Thymus (tissue), 14 donors: ENCODE results near the gene CA11. TPM values are rescaled to one million over a fixed set of nuclear protein-coding genes. Genes with fewer than 3 reads are reported as not detected.
"Not testable (repeated sequence)": the region's sequence is repeated elsewhere in the genome, so short reads cannot be mapped to it uniquely, and the experiment has no call there.

Experiments
- DNase-seq, 9 donors: peaks; one replicate each; pipeline ENCODE4 v3.0.0-alpha.2; 2013; ENCODE audit warnings: low spot score in 9 of 9, low read depth in 6 of 9, missing footprints in 1 of 9
- H3K27ac ChIP-seq, 2 donors: one replicate each; pipeline ENCODE4 v1.5.1; 2013; ENCODE audit warnings: control low read depth in 1 of 2, low read depth in 1 of 2, low read length in 1 of 2, mild to moderate bottlenecking in 1 of 2, moderate library complexity in 1 of 2
- H3K27me3 ChIP-seq, 2 donors: one replicate each; pipeline ENCODE4 v1.5.1; 2013; ENCODE audit warnings: low read length in 1 of 2; ENCODE audit not compliant: control insufficient read depth in 2 of 2, insufficient read depth in 1 of 2
- H3K36me3 ChIP-seq, 2 donors: one replicate each; pipeline ENCODE4 v1.5.1; 2013; ENCODE audit warnings: low read length in 1 of 2, mild to moderate bottlenecking in 1 of 2, moderate library complexity in 1 of 2; ENCODE audit not compliant: control insufficient read depth in 2 of 2, insufficient read depth in 2 of 2
- H3K4me1 ChIP-seq, 2 donors: one replicate each; pipeline ENCODE4 v1.5.1; 2013; ENCODE audit warnings: low read length in 2 of 2; ENCODE audit not compliant: control insufficient read depth in 2 of 2, insufficient read depth in 2 of 2
- H3K4me3 ChIP-seq, 2 donors: one replicate each; pipeline ENCODE4 v1.5.1; 2013; ENCODE audit warnings: low read length in 2 of 2, control low read depth in 1 of 2, mild to moderate bottlenecking in 1 of 2
- H3K9me3 ChIP-seq, 2 donors: one replicate each; pipeline ENCODE4 v1.5.1; 2013; ENCODE audit warnings: low read length in 1 of 2, mild to moderate bottlenecking in 1 of 2; ENCODE audit not compliant: control insufficient read depth in 2 of 2, insufficient read depth in 1 of 2
- WGBS: extraction: QIAGEN DNeasy Blood & Tissue Kit; methylation state at CpG from one replicate; pipeline ENCODE4 v1.1.7; 2013; 5-methylcytosine and 5-hydroxymethylcytosine counted together
- long read RNA-seq, 10 donors: transcript quantifications; one replicate each; lab custom pipeline, GENCODE V29; 2026
- polyA plus RNA-seq: library from polyadenylated mRNA; stranded (reverse); fragments of 200-250 nt; gene quantifications from one replicate; pipeline ENCODE4 v1.2.3, GENCODE V29; 2013
- total RNA-seq: library from RNA; stranded (reverse); fragments of 120-200 nt; gene quantifications from one replicate; pipeline ENCODE4 v1.2.4, GENCODE V29; 2013
- donor health status: healthy.

The CA11 gene
- total RNA-seq (9.8 TPM), polyA plus RNA-seq (15.3 TPM)
- long read RNA-seq, donor 1, result 0 reads
- long read RNA-seq, donor 2, partial matches to known transcripts, result 0 of 5 reads
- long read RNA-seq, donor 2, other reads (novel, unspliced or antisense), result 0 of 5 reads
- long read RNA-seq, donor 3, transcript CA11-202 (2 exons, 275 nt), result major isoform, 5 of 7 reads
- long read RNA-seq, donor 3, partial matches to known transcripts, result 0 of 7 reads
- long read RNA-seq, donor 3, other reads (novel, unspliced or antisense), result 0 of 7 reads
- long read RNA-seq, donor 4, partial matches to known transcripts, result 0 of 1 reads
- long read RNA-seq, donor 4, other reads (novel, unspliced or antisense), result 0 of 1 reads
- long read RNA-seq, donor 5, transcript CA11-202 (2 exons, 275 nt), result major isoform, 6 of 8 reads
- long read RNA-seq, donor 5, partial matches to known transcripts, result 0 of 8 reads
- long read RNA-seq, donor 5, other reads (novel, unspliced or antisense), result 0 of 8 reads
- long read RNA-seq, donor 6, partial matches to known transcripts, result 0 of 2 reads
- long read RNA-seq, donor 6, other reads (novel, unspliced or antisense), result 0 of 2 reads
- long read RNA-seq, donor 7, partial matches to known transcripts, result 0 of 5 reads
- long read RNA-seq, donor 7, other reads (novel, unspliced or antisense), result 0 of 5 reads
- long read RNA-seq, donor 8, partial matches to known transcripts, result 0 of 2 reads
- long read RNA-seq, donor 8, other reads (novel, unspliced or antisense), result 0 of 2 reads
- long read RNA-seq, donor 9, partial matches to known transcripts, result 0 of 3 reads
- long read RNA-seq, donor 9, other reads (novel, unspliced or antisense), result 0 of 3 reads
- long read RNA-seq, donor 10, partial matches to known transcripts, result 0 of 2 reads
- long read RNA-seq, donor 10, other reads (novel, unspliced or antisense), result 0 of 2 reads

DNA sequence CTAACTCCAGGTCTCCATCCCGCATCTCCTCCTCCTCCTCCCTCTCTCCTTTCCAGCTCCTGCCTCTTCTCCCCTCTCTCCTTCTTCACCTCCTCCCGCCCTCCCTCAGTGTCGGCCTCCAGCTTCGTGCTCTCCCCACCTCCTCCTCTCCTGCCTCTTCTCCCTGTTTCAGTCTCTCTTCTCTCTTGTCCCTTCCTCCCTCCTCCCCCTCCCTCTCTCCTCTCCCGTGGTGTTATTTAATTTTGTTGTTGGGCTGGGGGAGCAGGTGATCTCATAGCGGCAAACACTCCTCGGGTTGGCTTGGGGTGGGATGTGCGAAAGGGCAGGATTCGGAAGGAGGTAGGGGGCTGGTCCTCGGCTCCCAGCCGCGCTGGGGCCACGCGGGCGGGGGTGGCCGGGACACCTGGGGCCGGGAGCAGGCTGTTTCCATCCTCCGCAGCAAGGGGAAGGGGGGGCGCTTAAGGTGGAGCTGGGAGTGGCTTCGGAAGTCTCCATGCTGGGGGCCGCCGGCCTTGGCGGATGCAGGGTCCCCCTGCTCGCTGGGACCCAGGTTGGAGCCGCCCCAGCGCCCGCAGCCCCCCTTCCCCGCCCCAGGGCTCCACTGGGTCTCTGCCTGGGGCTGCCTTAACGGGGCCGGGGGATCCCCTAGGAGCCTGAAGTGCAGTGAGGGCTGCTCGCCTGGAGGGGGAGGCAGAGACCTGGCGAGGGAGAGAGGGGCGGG, at the start of gene CA11:
Gene CA11 (minus strand): TSS at position 187 of the 721 bp plus-strand sequence. CDS start 555 bp downstream, outside the sequence.
- peak in 8 of 9 donors; percentile 86 to 96 (median 90) for DNase-seq
- under 1% methylated on average over 33 of the region's 33 CpGs for WGBS
- Histone ChIP-seq H3K4me1 (peaks cover 24 to 54% of the 10 kb centered on the region in 2 donors), H3K27ac (peak within 1 kb of the TSS; percentile 76 to 90), H3K27me3 (peaks cover 0 to 11% of the 10 kb centered on the region in 2 donors), H3K36me3 (no peaks in the 10 kb centered on the region), H3K4me3 (peak within 1 kb of the TSS; percentile 55 to 65), H3K9me3 (no peaks in the 10 kb centered on the region)

GRCh38 chr19:48693629-48694028, 47.6 kb upstream of the CA11 start:
- not testable (repeated sequence) for H3K36me3 ChIP-seq, H3K9me3 ChIP-seq, DNase-seq, H3K27ac ChIP-seq, H3K4me3 ChIP-seq
- H3K4me1 ChIP-seq, result peaks cover 6 to 10% of the 10 kb centered on the region in 2 donors
- peaks cover 0 to 30% of the 10 kb centered on the region in 2 donors for H3K27me3 ChIP-seq
- 87% methylated on average over 9 of the region's 9 CpGs for WGBS

DNA sequence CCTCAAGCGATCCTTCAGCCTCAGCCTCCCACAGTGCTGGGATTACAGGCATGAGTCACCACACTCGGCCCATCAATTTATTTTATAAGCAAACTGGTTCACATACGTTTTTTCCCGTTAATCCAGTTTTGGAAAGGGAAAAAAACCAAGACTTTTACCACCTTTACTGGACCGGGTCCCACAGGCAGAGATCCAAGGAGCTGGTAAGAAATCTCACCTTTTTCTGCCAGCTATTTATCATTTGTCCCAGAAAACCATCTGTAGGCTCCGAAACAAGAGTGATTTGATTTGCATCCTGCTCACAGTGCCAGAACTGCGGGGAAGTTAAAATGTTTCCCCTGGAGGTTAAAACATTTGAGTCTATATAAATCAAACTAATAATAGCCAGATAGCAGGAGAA, 43.5 kb upstream of the CA11 start:
- Histone ChIP-seq H3K27ac (no peak overlapping the region), H3K27me3 (no peaks in the 10 kb centered on the region), H3K36me3 (no peaks in the 10 kb centered on the region), H3K9me3 (peaks cover 0 to 3% of the 10 kb centered on the region in 2 donors), H3K4me3 (no peak overlapping the region), H3K4me1 (no peaks in the 10 kb centered on the region)
- DNase-seq, result no peak
- 92% methylated on average over 7 of the region's 7 CpGs for WGBS

DNA sequence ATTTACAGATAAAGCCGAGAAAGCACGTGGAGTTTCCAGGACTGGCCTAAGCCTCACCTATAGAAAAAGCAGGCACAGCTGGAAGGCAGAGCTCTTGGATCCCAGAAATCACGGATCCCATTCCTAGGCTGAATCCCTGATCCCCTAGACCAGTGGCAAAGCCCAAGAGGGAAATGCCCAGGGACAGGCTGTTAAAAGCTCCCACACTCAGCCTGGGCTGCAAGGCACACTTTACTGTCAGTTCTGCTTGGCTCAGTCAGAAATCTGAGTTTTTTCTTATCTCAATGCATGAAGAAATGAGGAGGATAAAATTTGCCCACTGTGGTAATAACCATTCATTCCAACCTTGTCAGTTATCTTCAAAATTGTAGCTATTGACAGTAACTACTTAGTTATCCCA, 41.8 kb upstream of the CA11 start:
- WGBS, result 83% methylated on average over 3 of the region's 3 CpGs

DNA sequence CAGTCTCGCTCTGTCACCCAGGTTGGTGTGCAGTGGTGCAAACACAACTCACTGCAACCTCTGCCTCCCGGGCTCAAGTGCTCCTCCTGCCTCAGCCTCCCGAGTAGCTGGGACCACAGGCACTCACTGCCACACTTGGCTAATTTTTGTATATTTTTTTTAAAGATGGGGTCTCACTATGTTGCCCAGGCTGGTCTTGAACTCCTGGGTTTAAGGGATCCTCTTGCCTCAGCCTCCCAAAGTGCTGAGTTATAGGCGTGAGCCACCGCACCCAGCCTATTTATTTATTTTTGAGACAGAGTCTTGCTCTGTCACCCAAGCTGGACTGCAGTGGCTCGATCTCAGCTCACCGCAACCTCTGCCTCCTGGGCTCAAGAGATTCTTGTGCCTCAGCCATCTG, 40.6 kb upstream of the CA11 start:
- not testable (repeated sequence) for H3K27ac ChIP-seq, H3K9me3 ChIP-seq, H3K4me3 ChIP-seq, H3K27me3 ChIP-seq, H3K36me3 ChIP-seq, H3K4me1 ChIP-seq, DNase-seq
- 98% methylated on average over 7 of the region's 7 CpGs for WGBS

More for the DNA sequence above, 41.8 kb upstream of the CA11 start:
- H3K36me3 ChIP-seq, result no peaks in the 10 kb centered on the region
- no peaks in the 10 kb centered on the region for H3K9me3 ChIP-seq
- no peak overlapping the region for H3K4me3 ChIP-seq
- no peak for DNase-seq
- peaks cover 0 to 3% of the 10 kb centered on the region in 2 donors for H3K4me1 ChIP-seq
- H3K27ac ChIP-seq, result no peak overlapping the region
- H3K27me3 ChIP-seq, result no peaks in the 10 kb centered on the region

GRCh38 chr19:48686088-48686487, 40.1 kb upstream of the CA11 start:
- H3K9me3 ChIP-seq, result no peaks in the 10 kb centered on the region
- H3K27ac ChIP-seq, result no peak overlapping the region
- no peaks in the 10 kb centered on the region for H3K36me3 ChIP-seq

DNA sequence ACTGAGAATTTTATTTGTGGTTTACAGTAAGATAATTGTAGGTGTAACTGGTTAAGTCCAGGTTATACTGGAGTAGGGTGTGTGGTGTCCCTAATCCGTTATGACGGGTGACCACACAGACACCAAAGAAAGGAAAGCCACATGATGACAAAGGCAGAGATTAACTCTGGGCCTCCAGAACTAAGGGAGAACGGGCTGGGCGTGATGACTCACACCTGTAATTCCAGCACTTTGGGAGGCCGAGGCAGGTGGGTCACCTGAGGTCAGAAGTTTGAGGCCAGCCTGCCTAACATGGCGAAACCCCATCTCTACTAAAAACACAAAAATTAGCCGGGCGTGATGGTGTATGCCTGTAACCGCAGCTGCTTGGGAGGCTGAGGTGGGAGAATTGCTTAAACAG, 39.6 kb upstream of the CA11 start:
- no peak overlapping the region for H3K27ac ChIP-seq
- 94% methylated on average over 9 of the region's 9 CpGs for WGBS
- H3K36me3 ChIP-seq, result no peaks in the 10 kb centered on the region

More at GRCh38 chr19:48686088-48686487, 40.1 kb upstream of the CA11 start:
- 78% methylated on average over 3 of the region's 3 CpGs for WGBS
- peaks cover 5 to 11% of the 10 kb centered on the region in 2 donors for H3K4me1 ChIP-seq
- no peak for DNase-seq
- H3K27me3 ChIP-seq, result no peaks in the 10 kb centered on the region
- no peak overlapping the region for H3K4me3 ChIP-seq

GRCh38 chr19:48683349-48683748, 37.4 kb upstream of the CA11 start:
- Histone ChIP-seq H3K36me3 (no peaks in the 10 kb centered on the region), H3K4me3 (peak overlapping the region in 1 of 2 donors; percentile 18), H3K4me1 (peaks cover 11 to 19% of the 10 kb centered on the region in 2 donors), H3K27me3 (no peaks in the 10 kb centered on the region), H3K27ac (no peak overlapping the region), H3K9me3 (peaks cover 0 to 4% of the 10 kb centered on the region in 2 donors)
- WGBS, result 61% methylated on average over 11 of the region's 11 CpGs
- DNase-seq, result peak in 6 of 9 donors; percentile 34 to 82 (median 54)

More for the DNA sequence above, 39.6 kb upstream of the CA11 start:
- H3K27me3 ChIP-seq, result no peaks in the 10 kb centered on the region
- no peaks in the 10 kb centered on the region for H3K9me3 ChIP-seq
- no peak for DNase-seq
- H3K4me3 ChIP-seq, result no peak overlapping the region
- H3K4me1 ChIP-seq, result peaks cover 10 to 16% of the 10 kb centered on the region in 2 donors
